HG03457 (cell line): ENCODE data around the gene AZI2.
A peak's percentile ranks its signal among the peaks of the same experiment; 100 is the strongest.

Experiments used
- ATAC-seq: cut with Tn5 transposase; IDR thresholded peaks from one replicate; pipeline ENCODE4 v1.9.1; 2021; ENCODE audit warnings: moderate number of reproducible peaks; ENCODE audit not compliant: unreplicated experiment

AZI2 gene

DNA sequence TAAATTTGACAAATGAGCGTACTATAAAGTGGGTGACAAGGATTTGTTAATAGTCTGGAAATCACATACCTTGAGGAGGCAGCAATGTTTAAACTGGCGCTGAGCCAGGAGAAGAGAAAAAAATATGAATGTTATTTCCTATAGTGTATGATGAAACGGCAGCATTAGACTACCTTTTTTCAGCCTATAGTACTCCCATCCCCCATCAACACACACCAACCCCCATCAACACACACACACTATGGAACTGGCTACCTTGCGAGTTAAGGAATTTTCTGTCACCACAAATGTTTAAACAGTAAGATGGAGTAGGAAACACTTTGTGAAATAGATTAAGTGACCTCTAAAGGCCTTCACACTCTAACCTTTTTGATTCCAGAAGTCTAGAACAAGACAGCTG, 46.9 kb downstream of the AZI2 start:
- ATAC-seq: no peak

GRCh38 chr3:28300345-28300962, 48.2 kb downstream of the AZI2 start:
- ATAC-seq: no peak

DNA sequence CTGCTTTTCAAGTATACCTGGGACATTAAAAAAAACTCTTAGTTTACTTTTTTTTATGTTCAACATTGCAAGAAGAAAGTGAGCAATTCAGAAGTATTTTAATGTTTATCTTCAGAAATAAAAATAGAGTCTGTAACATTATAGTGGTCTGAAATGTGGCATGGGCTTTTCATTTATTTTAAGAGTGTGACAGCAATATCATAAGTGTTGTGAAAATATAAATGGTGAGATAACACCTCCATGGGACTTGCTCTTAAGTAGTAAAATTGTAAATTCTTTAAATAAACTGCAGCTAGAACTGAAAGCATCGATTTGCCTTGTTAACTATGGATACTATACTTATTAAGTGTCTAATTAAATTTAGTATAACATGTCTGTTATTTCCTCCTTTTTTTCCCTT, 48.9 kb downstream of the AZI2 start:
- no peak for ATAC-seq

DNA sequence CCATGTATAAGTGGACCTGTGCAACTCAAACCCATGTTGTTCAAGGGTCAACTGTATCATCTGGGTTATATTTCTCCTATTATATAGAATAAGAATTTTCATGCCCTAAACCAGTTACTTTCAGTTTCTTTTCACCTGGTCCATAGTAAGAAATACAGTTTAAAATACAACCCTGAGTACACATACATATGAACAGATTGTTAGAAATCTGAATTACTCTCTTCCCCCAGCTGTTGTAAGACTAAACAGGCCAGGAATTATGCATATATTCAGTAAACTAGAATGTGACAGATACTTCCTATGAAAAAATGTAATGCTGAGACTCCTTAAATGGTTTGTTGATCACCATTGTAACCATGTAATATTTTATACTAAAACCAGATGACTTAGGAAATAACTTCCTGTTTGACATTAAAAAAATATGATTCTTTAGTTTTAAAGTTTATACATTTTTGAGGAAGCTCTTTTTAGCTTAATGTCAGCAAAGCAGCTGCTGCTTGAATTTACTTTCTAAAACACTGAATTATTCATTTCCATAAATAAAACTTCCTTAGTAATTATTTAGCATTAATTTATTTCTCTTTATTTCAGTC, 52.6 kb downstream of the AZI2 start:
- no peak for ATAC-seq

GRCh38 chr3:28294667-28295413, 53.8 kb downstream of the AZI2 start:
- no peak for ATAC-seq

DNA sequence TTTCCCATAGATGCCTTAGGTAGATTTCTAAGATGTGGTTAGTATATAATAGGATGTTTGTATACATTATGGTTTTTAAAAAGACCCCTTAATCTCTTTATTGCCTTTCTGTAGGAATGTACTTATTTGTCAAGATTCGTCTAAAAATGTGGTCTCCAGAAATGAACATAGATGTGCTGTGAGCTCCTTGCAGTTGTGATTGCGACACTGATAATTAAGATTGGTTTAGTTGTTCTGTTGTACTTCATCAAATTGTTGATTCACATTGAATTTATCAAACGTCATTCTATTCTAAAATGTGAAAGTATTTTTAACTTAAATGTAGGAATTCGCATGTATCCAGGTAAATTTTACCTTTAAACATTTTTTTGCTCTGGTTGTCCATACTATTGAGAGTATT, 56.0 kb downstream of the AZI2 start:
- ATAC-seq: no peak

DNA sequence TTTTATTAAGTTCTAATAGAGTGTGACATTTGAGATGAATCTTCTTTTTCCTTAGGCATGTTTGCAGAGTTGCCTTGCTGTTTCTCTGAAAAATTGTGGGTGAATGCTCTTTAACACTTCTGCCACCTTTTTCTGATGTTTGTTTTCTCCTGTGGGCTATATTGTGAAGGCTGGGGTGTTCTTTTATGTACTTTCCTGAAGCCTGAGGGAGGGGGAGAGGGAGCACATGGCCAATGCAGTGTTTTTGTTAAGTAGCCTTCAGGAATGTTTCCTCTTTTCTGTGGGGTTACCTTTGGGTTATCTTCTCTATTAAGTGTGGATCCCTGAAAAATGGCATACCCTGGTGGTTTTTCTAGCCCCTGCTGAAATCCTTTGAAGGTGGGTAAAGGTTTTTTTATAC, 57.0 kb downstream of the AZI2 start:
- ATAC-seq: no peak

DNA sequence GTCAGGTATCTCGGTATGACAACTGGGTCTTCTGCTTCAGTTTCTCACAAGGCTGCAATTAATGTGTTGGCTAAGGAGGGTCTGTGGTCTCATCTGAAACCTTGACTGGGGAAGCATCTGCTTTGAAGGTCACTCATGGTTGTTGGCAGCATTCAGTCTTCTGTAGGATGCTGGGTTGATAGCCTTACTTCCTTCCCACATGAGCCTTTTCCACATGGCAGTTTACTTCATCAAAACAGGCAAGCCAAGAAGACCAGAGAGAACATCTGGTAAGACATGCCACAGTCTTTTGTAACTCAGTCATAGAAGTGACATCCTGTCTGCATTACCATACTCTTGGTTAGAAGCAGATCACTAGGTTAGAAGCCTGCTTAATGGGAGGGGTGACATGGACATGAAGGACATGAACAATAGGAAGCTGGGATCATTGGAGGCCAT, 57.7 kb downstream of the AZI2 start:
- ATAC-seq: no peak

DNA sequence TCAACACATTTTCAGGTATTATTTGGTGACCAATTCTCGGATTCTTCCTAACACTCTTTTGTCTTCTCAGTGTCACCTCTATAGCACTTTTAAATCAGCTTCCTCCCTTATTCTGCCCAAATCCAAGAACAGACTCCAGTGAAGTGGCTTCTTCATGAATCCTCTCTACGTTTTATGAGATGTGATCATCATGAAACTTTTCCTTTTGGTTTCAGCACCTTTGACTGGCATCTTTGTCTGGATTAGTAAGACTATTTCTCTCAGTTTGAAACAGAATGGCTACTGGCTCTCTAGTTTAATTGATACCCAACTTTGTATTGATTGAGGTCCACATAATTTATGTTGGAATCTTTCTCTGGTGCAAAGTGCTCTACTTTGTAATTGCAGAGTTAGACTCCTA, 61.6 kb downstream of the AZI2 start:
- ATAC-seq: no peak

DNA sequence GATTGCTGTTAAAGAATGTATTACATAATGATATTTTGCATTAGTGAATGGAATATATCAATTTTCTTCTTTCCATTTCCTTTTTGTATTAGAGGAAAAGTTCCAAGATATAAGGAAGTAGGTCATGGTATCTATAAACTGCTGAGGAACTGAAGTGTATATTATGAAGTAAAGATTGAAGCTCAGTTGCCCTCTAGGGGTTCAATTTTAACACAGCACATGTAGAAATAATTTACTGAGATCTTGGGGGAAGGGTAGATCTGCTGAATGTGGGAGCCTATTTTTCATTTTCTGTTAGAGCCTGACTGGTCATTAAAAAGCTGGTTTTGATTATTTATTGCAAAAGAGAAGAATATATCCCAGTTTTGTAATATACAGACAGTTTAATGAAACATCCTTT, 62.0 kb downstream of the AZI2 start:
- ATAC-seq: peak; percentile 78

DNA sequence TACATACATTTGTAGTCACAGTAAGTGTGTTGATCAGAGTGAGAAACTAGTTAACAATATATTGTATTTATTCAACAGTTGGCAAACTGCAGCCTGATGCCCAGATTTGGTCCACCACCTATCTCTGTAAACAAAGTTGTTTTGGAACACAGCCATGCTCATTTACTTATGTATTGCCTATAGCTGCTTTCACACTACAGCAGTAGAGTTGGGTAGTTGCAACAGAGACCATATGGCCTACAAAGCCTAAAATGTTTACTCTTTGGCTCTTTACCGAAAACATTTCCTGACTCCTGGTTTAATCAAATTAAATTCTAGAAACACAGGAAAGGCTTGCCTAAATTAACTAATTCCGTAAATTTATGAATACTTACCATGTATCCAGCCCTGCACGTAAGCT, 67.8 kb downstream of the AZI2 start:
- no peak for ATAC-seq

- no peak for ATAC-seq
Measured at GRCh38 chr3:28279770-28280169, 68.9 kb downstream of the AZI2 start.

DNA sequence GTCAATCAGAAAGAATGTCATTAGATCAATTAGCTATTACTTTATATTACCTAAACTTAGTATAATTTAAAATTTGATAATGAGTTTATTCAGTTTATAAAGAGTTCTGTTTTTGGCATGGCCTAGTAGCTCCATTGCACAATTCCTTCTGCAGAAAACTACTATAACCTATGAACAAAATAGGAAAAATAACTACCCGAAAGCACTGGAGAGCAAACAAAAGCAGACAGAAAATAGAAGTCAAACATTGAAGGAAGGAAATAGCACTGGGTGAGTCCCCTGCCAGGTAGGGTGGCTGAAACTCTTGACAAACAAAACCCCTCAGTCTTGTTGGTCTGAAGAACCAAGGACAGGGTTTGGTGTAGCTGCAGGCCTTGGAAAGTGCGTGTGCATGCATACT, 69.7 kb downstream of the AZI2 start:
- no peak for ATAC-seq

- no peak for ATAC-seq
Measured at GRCh38 chr3:28273837-28274236, 74.8 kb downstream of the AZI2 start.
